HG02885 (cell line): ENCODE measurements around the gene SLC25A48.
"Not testable (repeated sequence)": the region's sequence is repeated elsewhere in the genome, so short reads cannot be mapped to it uniquely, and the experiment has no call there.

Experiments used
- ATAC-seq: cut with Tn5 transposase; IDR thresholded peaks from one replicate; pipeline ENCODE4 v1.9.1; 2021; ENCODE audit warnings: mild to moderate bottlenecking; ENCODE audit not compliant: unreplicated experiment, poor library complexity

Gene SLC25A48

DNA sequence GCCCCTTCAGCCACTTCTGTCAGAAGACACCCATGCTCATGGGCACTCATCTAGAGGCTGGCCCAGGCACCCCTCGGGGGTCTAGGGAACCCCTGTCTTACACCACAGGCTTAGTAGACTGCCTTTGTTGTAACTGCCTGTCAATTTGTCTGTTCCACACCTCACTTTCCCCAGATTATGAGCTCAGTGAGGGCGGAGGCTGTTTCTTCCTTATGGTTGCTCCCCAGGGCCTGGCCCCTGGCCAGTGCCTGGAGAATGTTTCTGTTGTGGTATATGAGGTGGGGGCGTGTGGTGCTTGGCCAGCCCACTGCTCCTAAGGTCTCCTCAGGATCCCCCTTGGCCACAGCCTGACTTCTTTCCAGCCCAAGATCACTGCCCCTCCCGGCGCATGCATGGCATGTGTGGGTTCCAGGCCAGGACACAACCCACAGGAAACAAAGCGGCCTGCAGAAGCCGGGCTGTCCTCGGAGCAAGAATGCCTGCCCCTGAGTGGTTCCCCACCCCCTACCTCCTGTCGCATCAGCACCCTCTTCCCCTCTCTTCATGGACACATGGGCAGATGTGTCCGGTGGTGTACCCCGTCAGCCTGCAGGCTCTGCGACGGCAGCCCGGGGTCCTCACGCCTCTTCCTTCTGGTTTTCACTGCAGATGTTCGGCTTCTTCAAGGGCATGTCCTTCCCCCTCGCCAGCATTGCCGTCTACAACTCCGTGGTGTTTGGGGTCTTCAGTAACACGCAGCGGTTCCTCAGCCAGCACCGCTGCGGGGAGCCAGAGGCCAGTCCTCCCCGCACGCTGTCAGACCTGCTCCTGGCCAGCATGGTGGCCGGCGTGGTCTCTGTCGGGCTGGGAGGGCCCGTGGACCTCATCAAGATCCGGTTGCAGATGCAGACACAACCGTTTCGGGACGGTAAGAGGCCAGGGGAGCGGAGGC lies 17.7 kb downstream of the SLC25A48 start:
- ATAC-seq: no peak

GRCh38 chr5:135857630-135858311 lies 23.3 kb downstream of the SLC25A48 start:
- ATAC-seq: no peak

- ATAC-seq: not testable (repeated sequence)
Measured at GRCh38 chr5:135859186-135859585, 24.7 kb downstream of the SLC25A48 start.

DNA sequence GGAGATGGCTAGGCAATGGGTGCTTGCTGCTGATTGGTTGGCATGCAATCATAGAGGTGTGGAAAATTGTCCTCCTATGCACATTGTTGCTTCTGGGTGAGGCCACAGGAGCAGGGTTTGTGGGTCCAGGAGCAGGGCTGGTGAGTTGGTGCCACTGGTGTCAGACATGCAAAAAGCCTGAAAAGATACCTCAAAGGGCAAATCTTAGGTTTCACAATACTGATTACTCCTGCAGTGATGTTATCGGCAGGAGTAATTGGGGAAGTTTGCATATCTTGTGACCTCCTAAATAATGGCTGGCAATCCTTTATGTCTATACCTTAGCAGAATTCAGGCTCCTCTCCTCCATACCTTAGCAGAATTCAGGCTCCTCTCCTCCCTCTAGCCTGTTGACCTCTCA lies 25.2 kb downstream of the SLC25A48 start:
- no peak for ATAC-seq

DNA sequence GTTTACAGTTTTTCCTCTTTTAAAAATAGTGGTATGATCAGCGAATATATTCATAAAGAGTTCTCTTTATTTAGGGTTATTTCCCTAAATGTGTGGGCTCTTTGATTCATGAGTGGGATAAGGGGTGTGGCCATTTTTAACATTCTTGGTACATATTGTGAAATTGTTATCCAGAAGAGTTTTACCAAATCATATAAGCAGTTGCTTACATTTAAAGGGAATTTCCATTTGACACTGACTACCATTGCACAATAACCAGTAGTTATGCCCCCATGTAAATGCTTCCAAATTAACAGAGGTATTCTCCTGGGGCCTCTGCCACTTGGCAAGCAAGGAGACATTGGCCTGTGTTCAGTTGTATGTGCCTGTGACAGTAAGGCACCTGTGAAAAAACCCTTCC lies 27.2 kb downstream of the SLC25A48 start:
- no peak for ATAC-seq

DNA sequence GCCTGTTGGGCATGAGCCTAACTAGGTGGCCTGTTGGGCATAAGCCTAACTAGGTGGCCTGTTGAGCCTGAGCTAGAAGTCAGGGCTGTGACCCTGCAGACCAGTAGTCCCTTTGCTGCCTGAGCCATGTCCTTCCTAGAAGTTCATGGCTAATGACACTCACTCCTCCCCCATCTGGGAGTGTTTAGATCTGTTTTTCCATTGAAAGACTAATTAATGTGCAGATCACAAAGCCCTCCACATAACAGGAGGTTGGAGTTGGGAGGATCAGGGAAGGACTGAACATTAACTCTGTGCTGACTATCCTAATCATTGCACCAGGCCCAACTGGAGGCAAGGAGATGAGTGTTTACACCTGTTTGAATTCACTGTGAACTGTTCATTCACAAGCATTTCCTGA lies 27.6 kb downstream of the SLC25A48 start:
- ATAC-seq: no peak

DNA sequence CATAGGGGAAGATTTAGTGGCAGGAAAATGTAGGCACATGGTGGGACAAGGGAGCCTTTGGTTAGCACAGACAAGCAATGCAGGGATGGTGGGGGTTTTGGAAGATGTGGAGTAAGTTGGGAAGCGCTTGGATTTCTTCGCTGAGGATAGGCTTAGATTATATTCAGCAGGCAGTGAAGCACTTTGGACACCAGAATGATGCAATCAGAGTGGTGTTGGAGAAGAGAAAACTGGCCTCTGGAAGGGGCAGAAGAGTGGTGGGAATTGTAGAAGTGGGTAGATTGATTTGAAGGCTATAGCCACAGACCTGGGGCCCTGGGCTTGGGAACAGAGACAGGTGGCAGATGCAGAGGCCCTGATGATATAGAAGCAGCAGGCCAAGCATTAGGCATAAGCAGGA lies 28.3 kb downstream of the SLC25A48 start:
- no peak for ATAC-seq

- ATAC-seq: no peak
Measured at GRCh38 chr5:135864503-135865435, 30.3 kb downstream of the SLC25A48 start.

GRCh38 chr5:135866016-135866415 lies 31.6 kb downstream of the SLC25A48 start:
- no peak for ATAC-seq

GRCh38 chr5:135867599-135867998 lies 33.1 kb downstream of the SLC25A48 start:
- ATAC-seq: no peak

DNA sequence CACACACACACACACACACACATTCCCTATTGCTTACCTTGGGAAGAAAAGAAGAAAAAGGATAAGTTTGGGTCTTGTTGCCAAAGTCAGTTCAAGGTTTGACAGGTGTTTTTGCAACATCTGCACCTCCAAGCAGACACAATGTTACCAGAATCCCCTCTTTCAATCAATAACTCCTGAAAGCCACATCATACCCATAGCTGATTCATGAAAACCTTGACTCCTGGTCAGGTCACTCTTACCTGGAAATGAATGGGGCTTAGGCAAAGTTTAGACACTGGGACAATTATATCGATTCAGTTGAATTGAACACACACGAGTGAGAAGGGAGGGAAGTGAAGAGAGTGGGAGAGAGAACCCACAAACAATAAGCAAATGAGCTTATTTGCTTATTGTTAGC lies 34.2 kb downstream of the SLC25A48 start:
- no peak for ATAC-seq

DNA sequence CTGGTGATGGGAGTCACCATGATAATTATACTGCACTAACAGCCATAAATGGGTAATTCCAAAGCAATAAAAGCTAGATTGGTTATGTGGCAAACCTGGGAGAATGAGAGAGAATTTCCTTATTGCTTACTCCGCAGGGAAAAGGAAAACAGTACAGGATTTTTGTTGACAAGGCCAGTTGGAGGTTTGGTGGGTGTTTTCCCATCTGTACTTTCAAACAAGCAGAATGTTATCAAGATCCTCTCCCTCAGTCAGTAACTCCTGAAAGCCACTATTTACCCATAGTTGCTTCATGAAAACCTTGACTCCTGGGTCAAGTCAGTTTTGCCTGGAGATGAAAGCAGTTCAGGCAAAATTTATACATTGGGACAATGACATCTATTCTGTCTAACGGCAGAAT lies 34.8 kb downstream of the SLC25A48 start:
- ATAC-seq: no peak

DNA sequence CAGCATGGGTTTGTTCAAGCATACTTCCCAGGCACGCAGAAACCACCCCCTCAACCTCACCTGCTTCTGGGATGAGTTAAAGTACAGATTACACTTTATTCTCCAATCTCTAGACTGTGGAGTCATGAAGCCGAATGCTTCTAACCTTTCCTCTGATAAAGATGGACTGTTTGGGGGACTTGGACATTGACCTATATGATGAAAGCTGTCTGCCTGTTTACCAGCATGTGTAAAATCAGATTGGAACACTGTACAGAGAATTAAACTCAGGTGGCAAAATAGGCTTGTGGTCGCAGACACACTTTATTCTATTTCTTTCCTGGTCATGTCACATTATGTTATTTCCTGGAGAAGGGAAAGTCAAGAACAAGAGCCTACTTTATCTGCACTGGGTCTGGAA lies 35.5 kb downstream of the SLC25A48 start:
- ATAC-seq: no peak

- ATAC-seq: no peak
Measured at GRCh38 chr5:135871268-135871915, 36.9 kb downstream of the SLC25A48 start.

DNA sequence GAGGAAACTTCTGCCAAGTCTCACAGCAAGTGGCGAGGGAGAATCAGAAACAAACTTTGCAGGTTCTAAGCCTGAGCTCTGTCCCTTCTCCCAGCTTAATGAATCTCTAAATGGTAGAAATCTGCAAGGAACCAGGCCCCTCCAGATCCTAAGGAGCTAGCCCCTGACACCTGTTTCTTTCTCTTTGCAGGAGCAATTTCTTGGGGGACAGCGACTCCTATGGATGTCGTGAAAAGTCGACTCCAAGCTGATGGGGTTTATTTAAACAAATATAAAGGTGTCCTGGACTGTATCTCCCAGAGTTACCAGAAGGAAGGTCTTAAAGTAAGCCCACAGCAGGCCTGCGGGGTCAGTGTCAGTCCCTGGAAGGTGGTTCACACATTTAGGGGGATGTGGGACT lies 39.4 kb downstream of the SLC25A48 start:
- no peak for ATAC-seq

DNA sequence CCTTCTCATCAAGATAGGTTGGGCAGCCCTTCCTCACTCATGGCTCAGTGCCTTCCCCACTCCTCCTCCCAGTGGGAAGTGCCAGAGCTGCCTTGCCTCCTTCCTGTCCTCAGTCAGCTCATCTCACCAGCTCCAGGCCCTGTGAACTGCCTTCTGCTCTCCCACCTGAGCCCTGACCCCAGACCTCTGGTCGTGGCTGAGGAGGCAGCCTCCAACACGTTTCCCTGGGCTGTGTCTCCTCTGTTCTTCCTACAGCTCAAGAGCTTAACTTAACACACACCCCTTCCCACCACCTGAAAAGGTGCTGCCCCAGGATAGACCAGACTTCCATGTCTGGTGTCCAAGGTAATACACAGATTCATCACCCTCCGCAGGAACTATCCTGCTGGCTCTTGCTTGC lies 40.0 kb downstream of the SLC25A48 start:
- ATAC-seq: no peak

DNA sequence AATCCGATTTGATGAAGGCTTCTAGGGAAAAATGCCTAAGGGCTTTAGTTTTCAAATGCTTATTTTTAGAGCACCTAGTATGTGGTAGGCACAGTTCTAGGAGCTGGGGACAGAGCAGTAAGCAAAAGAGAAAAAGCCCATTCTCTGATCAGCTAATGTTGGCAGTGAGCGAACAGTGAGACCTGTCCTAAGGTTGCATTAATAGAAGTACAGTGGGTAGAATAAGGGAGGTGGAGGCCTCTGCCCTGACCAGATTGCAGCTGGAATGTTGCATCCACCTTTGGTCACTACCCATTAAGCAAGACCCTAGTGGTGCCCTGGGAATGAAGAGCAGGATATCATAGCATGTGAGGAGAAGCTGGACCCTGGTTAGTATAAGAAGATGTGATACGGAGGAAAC lies 41.1 kb downstream of the SLC25A48 start:
- ATAC-seq: no peak

DNA sequence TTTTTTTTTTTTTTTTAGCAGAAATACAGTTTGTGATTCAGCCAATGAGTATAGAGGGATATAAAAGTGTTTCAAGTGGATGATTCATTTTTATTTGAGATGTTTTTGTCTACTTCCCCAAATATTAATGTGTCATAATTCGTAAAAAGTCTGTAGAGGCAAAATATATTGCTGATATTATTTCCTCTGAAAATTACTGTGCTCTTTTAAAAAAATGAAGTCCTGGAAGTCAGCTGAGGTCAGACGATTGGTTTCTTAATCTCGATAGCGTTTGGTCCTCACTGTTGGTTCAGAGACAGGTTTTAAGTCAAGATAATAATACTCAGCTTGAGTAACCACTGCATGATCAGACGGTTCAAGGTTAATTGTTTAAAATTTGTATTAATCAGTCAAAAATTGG lies 41.7 kb downstream of the SLC25A48 start:
- ATAC-seq: no peak

DNA sequence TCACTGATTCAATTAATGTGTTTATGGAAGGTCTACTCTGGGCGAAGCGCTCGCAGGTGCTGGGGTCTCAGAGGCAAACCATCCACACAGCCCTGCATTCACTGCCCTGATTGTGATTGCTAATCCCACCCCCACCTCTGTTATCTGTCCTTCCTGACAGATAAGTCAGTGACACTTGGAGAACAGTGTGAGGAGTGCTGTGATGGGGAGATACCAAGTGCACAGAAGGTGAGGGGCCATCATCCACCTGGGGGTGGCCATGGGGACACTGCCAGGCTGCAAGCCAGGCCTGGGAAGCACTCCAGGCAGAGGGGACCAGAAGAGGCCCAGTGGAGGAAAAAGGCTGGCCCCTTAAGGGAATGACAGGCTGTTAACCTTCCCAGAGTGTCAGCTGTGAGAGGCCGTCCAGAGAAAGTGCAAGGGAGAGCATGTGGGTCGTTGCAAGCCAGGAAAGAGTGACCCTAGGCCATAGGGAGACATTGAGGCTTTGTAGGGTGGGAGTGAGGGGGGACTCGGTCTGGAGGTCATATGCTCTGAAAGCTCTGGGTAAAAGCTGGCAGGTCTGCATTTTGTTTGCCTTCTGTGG lies 43.2 kb downstream of the SLC25A48 start:
- no peak for ATAC-seq

- ATAC-seq: no peak
Measured at GRCh38 chr5:135878156-135878620, 43.7 kb downstream of the SLC25A48 start.
